ENCODE data around the gene GAB3. TPM values are rescaled to one million over a fixed set of nuclear protein-coding genes. Genes with fewer than 3 reads are reported as not detected.
A peak's percentile ranks its signal among the peaks of the same experiment; 100 is the strongest.
"Not testable (repeated sequence)": the region's sequence is repeated elsewhere in the genome, so short reads cannot be mapped to it uniquely, and the experiment has no call there.

The GAB3 gene
- total RNA-seq, 2 donors from 2014 or later = 5.8 to 6.6 TPM

DNA sequence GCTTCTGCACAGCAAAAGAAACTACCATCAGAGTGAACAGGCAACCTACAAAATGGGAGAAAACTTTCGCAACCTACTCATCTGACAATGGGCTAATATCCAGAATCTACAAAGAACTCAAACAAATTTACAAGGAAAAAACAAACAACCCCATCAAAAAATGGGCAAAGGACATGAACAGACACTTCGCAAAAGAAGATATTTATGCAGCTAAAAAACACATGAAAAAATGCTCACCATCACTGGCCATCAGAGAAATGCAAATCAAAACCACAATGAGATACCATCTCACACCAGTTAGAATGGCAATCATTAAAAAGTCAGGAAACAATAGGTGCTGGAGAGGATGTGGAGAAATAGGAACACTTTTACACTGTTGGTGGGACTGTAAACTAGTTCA, 60.4 kb downstream of the GAB3 start:
- intact Hi-C loops (cut with DNase I); DNase-seq (ENCODE audit: low spot score): not testable (repeated sequence)

DNA sequence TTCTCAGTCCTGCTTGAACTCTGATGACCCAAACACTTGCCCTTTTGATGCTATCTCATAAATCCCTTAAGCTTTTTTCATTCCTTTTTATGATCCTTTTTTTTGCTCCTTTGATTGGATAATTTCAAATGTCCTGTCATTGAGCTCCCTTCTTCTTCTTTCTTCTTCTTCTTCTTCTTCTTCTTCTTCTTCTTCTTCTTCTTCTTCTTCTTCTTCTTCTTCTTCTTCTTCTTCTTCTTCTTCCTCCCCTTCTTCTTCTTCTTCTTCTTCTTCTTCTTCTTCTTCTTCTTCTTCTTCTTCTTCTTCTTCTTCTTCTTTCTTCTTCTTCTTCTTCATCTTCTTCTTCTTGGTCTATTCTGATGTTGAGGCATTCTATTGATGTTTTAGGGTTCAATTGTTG, 78.8 kb downstream of the GAB3 start:
- DNase-seq (ENCODE audit: low spot score); intact Hi-C loops (cut with DNase I): not testable (repeated sequence)

- intact Hi-C loops (cut with DNase I); DNase-seq (ENCODE audit: low spot score): not testable (repeated sequence)
Measured at GRCh38 chrX:154670848-154671247, 80.0 kb downstream of the GAB3 start.

- DNase-seq (ENCODE audit: low spot score) = no peak
- intact Hi-C loops (cut with DNase I) = no loop called here
Measured at GRCh38 chrX:154661899-154662298, 89.0 kb downstream of the GAB3 start.

DNA sequence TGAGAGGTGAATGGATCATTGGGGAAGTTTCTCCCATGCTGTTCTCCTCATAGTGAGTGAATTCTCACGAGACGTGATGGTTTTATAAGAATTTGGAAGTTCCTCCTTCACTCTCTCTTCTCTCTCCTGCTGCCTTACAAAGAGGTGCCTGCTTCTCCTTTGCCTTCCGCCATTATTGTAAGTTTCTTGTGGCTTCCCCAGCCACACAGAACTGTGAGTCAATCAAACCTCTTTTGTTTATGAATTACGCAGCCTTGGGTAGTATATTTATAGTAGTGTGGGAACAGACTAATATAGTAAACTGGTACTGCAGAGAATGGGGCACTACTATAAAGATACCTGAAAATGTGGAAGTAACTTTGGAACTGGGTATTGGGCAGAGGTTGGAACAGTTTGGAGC, 89.7 kb downstream of the GAB3 start:
- intact Hi-C loops (cut with DNase I) = no loop called here
- DNase-seq (ENCODE audit: low spot score) = no peak

- intact Hi-C loops (cut with DNase I) = no loop called here
- DNase-seq (ENCODE audit: low spot score) = no peak
Measured at GRCh38 chrX:154660541-154660940, 90.3 kb downstream of the GAB3 start.

DNA sequence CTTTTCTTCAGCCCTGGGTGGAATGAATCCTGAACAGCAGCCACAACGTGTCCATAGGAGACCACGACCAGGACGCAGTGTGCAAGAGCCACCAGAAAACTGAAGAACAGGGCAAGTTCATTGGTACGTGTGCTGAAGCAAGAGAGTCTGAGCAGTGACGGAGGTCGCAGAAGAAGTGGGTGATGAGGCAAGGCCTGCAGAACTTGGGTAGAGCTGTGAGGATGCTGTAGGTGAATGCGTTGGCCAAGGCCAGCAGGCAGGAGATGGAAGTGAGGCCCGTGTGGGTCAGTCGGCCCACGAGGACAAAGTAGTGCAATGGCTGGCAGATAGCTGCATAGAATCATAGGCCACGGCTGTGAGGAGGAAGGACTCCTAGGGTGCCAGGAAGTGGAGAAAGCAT, 91.9 kb downstream of the GAB3 start:
- intact Hi-C loops (cut with DNase I) = no loop called here
- no peak for DNase-seq (ENCODE audit: low spot score)

DNA sequence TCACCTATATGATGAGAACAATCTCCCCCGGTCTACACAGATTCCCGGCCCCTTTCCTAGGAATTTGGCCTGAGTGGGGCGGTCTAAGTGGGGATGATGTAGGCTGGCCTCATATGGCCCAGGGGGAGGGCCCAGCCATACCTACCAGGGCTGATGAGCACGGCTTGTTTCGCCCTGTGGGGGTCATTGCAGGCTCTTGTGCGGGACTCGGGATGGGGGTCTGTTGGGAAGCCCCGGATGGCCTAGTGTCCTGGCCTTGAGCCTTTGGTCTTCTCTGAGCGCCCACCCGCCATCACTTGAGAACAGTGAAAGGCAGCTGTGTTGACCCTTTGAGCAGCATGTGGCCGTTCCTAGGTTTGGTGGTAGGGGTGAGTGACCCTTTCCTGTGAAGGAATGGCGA, 92.7 kb downstream of the GAB3 start:
- no peak for DNase-seq (ENCODE audit: low spot score)
- intact Hi-C loops (cut with DNase I) = no loop called here

- DNase-seq (ENCODE audit: low spot score) = no peak
- intact Hi-C loops (cut with DNase I) = no loop called here
Measured at GRCh38 chrX:154657226-154657805, 93.6 kb downstream of the GAB3 start.

DNA sequence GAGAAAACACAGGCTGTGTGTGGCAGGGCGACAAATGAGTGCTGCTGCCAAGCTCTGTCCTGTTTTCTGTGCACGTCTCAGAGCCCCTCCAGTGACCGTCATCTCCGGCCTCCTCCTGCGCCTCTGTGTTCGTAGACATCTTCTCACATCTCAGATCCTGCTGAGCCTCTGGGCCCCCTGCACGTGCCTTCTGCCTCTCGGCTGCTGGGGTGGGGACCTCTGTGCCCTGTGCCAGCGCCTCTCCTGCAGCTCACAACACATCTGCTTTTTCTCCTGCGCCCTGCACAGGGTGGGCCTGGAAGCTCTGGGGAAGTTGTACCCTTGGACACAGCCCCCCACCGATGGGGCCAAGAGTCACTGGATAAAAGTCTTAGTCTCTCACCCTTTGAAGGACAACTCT, 95.1 kb downstream of the GAB3 start:
- peak; percentile 69 for DNase-seq (ENCODE audit: low spot score)
- intact Hi-C loops (cut with DNase I) = no loop called here

- DNase-seq (ENCODE audit: low spot score) = no peak
- intact Hi-C loops (cut with DNase I) = no loop called here
Measured at GRCh38 chrX:154655346-154655745, 95.5 kb downstream of the GAB3 start.

- peak; percentile 58 for DNase-seq (ENCODE audit: low spot score)
- intact Hi-C loops (cut with DNase I) = no loop called here
Measured at GRCh38 chrX:154654925-154655324, 96.0 kb downstream of the GAB3 start.

DNA sequence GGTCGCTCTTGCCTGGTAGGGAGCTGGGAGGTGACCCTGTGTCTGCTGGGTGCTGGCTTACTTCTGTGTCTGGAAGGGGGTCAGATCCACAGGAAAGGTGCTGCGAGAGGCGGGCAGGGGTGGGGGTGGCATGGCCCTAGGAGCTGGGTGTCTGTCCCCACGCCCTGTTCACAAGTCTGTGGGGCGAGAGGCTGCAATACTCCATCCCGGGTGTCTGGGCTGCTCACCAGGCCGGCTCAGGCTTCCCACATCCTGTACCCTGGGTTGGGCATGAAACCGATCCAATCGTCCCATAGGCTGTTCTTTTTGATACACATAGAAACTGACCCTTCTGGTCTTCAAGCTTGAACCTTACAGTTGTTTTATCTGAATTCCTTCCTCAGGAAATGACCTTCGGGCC, 96.5 kb downstream of the GAB3 start:
- intact Hi-C loops (cut with DNase I) = no loop called here

DNA sequence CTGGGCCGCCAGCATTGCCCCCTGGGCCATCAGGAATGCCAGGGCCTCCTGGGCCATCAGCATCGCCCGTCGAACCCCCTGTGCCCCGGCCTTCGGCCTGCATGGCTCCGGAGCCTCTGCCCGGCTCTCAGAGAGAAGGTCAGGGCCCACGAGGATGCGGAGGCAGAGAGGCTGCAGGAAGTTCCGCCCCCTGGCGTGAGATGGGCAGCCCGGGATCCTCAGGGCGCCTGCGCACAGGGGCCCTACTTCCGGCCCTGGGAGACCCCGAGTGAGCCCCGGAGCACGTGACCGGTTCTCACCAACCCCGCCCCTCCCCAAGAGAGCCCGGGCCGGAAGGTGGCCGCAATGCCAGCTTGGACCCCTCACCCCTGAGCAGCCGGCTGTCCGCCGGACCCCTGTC, 97.5 kb downstream of the GAB3 start, which contains the start of gene CTAG2:
TSS of gene CTAG2 (minus strand) at position 167 of the 400 bp plus-strand sequence. CDS start at position 103, 64 bp downstream.
- DNase-seq (ENCODE audit: low spot score); intact Hi-C loops (cut with DNase I): not testable (repeated sequence)

More for the DNA sequence above, 96.5 kb downstream of the GAB3 start:
- peak; percentile 68 for DNase-seq (ENCODE audit: low spot score)

- intact Hi-C loops (cut with DNase I) = no loop called here
- no peak for DNase-seq (ENCODE audit: low spot score)
Measured at GRCh38 chrX:154653048-154653401, 97.9 kb downstream of the GAB3 start.

GRCh38 chrX:154652311-154653047, 98.4 kb downstream of the GAB3 start:
- intact Hi-C loops (cut with DNase I) = no loop called here
- DNase-seq (ENCODE audit: low spot score) = peak; percentile 74

DNA sequence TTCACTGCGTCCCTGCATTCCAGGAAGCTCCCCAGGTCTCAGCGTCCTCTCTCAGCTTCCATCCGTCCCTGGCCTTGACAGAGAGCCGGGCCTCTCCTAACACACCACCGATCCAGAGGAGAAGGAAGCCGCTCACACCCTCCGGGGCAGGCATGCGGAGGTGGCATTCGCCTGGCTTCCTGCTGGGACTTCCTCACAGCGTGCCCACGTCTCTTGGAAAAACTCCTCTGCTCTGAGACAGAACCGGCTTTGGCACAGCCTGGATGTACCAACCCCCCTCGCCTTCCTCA, 100.7 kb downstream of the GAB3 start:
- intact Hi-C loops (cut with DNase I) = no loop called here

DNA sequence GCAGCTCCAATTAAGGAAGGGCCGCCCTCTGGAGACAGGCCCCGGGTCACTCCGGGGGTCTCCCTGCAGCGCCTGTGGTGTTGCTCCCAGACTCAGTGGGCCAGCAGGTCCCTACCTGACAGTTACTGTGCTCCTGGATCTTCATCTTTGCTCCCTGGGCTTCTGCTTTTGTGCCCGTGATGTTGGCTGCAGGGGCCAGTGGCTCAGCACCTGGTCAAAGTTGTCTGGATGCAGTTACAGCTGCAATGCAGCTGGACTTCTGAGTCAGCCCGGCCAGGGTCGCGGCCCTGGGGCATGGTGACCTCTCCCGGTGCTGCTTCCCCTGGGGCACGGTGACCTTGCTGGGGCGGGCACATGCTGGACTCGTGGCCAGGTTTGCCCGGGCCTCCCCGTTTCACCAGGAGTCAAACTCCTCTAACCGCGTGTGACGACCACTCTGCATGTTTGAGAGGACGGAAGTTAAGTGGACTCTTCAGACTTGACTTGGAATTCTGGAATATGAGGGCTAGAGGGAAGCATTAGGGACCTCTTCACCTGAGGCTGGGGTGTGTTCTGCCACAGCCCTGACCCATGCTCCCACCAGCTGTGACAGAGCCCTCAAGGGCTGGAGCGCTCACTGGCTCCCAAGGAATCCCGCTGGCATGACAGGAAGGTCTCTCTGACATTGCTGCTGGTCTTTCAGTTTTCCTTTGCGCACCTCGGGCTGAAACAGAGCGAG, 101.2 kb downstream of the GAB3 start:
- intact Hi-C loops (cut with DNase I) = no loop called here
- DNase-seq (ENCODE audit: low spot score) = peak; percentile 66

More for the DNA sequence above, 100.7 kb downstream of the GAB3 start:
- peak; percentile 64 for DNase-seq (ENCODE audit: low spot score)

DNA sequence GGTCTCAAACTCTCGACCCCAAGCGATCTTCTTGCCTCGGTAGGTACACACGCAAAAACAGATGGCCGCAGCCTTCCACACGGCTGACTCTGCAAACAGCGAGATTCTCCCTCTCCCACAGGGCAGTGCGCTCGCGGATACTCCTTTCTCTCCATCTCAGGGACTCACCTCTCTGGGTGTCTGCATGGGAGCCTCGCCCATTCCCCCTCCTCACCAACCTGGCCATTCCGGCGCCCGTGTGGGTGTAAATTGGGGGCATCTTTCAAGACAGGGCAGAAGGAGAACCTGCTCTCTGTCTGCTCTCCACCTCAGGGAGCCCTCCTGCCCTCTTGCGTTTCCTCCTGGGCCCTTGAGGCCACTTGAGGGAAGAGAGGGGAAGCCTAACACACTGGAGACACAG, 101.9 kb downstream of the GAB3 start:
- peak; percentile 59 for DNase-seq (ENCODE audit: low spot score)
- intact Hi-C loops (cut with DNase I) = no loop called here

- intact Hi-C loops (cut with DNase I); DNase-seq (ENCODE audit: low spot score): not testable (repeated sequence)
Measured at GRCh38 chrX:154645745-154646378, 105.0 kb downstream of the GAB3 start.

Measured in posterior vena cava (tissue), 2 donors.